B cell (primary cell): ENCODE measurements around the gene LSMEM2.

Source experiments
- EZH2 ChIP-seq: IDR thresholded peaks from 2 replicates; pipeline ENCODE4 v1.6.1; 2012; ENCODE audit warnings: borderline replicate concordance, low read depth, mild to moderate bottlenecking, moderate library complexity, low read length; ENCODE audit not compliant: insufficient read depth, poor library complexity, severe bottlenecking
- TF ChIP-seq, protein P1 (sequence below): fragments of 200-600 bp; IDR thresholded peaks from one replicate; pipeline ENCODE4 v1.8.0; 2022; ENCODE audit warnings: antibody characterized with exemption, mild to moderate bottlenecking

DNA sequence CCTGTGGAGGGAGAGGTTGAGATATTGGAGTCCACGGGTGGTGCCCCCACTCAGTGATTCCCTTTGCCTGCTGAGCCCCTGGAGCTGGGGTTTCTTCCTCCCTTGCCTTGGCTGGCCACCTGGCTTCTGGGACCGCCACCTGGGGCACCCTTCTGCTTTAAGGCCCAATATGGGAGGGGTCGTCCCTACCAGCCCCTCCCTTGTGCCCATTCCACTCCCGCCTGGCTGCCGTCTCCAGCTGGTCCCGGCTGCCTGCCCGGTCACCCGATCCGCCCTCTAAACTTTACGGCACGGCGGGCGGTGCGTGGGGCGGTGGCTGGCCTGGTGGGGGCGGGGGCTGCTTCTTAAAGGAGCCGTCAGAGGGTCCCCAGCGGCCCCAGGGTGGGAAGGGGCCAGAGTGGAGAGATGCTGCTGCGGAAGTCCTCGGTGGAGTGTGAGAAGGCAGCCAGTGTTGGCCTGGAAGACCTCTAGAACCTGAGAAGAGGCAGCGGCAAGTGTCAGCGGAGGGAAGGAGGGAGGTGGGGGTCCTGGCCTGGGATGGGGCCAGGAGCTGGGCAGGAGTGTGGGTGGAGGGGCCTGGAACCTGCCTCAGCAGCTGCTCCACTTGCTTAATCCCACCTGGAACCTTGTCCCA is 11.5 kb upstream of the LSMEM2 start:
- TF ChIP-seq, protein P1, sequence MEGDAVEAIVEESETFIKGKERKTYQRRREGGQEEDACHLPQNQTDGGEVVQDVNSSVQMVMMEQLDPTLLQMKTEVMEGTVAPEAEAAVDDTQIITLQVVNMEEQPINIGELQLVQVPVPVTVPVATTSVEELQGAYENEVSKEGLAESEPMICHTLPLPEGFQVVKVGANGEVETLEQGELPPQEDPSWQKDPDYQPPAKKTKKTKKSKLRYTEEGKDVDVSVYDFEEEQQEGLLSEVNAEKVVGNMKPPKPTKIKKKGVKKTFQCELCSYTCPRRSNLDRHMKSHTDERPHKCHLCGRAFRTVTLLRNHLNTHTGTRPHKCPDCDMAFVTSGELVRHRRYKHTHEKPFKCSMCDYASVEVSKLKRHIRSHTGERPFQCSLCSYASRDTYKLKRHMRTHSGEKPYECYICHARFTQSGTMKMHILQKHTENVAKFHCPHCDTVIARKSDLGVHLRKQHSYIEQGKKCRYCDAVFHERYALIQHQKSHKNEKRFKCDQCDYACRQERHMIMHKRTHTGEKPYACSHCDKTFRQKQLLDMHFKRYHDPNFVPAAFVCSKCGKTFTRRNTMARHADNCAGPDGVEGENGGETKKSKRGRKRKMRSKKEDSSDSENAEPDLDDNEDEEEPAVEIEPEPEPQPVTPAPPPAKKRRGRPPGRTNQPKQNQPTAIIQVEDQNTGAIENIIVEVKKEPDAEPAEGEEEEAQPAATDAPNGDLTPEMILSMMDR = no peak
- TF ChIP-seq EZH2 = no peak
